GM13977 (cell line): Measurements from ENCODE around the gene KCNE4.

ENCODE experiments used
- DNase-seq: peaks from one replicate; pipeline ENCODE4 v3.0.0; 2012; ENCODE audit warnings: low spot score
- CTCF ChIP-seq: IDR thresholded peaks from 2 replicates; pipeline ENCODE4 v1.5.1; 2012; ENCODE audit warnings: mild to moderate bottlenecking, control low read depth; ENCODE audit not compliant: insufficient read depth; ENCODE audit errors: extremely low read depth, missing control alignments
- in situ Hi-C: fragments of 300-500 bp; cut with MboI; formaldehyde crosslinking; loops from one replicate; pipeline ENCODE4 v1.12.0; 2022; ENCODE audit warnings: low sequenced_read_pairs, low pct_unique_long_range_greater_than_20kb, mixed read lengths, inconsistent platforms; ENCODE audit not compliant: unreplicated experiment

Gene KCNE4

GRCh38 chr2:223044092-223044836 is 7.7 kb upstream of the KCNE4 start:
- no peak for DNase-seq
- no peak for TF ChIP-seq CTCF
- in situ Hi-C loops: no loop called here

GRCh38 chr2:223044916-223045700 is 6.9 kb upstream of the KCNE4 start:
- no peak for TF ChIP-seq CTCF
- in situ Hi-C loops: no loop called here

GRCh38 chr2:223046470-223047040 is 5.4 kb upstream of the KCNE4 start:
- no peak for DNase-seq
- TF ChIP-seq CTCF: no peak
- in situ Hi-C loops: no loop called here

More at GRCh38 chr2:223044916-223045700, 6.9 kb upstream of the KCNE4 start:
- no peak for DNase-seq

GRCh38 chr2:223047260-223047761 is 4.7 kb upstream of the KCNE4 start:
- no peak for TF ChIP-seq CTCF
- DNase-seq: no peak

GRCh38 chr2:223048519-223048918 is 3.5 kb upstream of the KCNE4 start:
- in situ Hi-C loops: no loop called here
- DNase-seq: peak; percentile 18
- no peak for TF ChIP-seq CTCF

More at GRCh38 chr2:223047260-223047761, 4.7 kb upstream of the KCNE4 start:
- in situ Hi-C loops: no loop called here

GRCh38 chr2:223049356-223049755 is 2.6 kb upstream of the KCNE4 start:
- in situ Hi-C loops: no loop called here
- no peak for TF ChIP-seq CTCF
- no peak for DNase-seq
